NCI-H2227 (cell line): ENCODE data around the gene VEGFD.
A peak's percentile ranks its signal among the peaks of the same experiment; 100 is the strongest.
"Not testable (repeated sequence)": the region's sequence is repeated elsewhere in the genome, so short reads cannot be mapped to it uniquely, and the experiment has no call there.

Experiments
- DNase-seq: peaks from one replicate; lab custom pipeline; 2025; ENCODE audit not compliant: unreplicated experiment; lab: John Stamatoyannopoulos, UW

VEGFD gene

DNA sequence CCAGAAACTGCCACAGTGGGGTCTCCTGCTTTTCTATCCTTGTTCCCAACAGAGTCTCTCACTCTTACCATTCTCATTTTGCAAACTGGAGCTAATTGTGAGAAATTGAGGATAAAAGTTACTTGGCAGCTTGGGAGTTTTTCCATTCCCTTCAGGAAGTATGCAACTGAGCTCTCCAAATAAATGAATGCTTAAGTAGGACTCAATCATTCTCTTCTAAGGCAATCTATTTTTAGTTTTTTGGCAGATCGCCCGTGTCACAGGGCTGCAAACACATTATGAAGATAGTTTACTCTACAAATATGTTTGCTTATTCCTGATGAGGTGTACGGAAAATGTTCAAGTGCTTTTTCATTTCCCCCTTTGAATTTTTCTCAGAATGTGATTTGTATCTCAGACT, 74.1 kb downstream of the VEGFD start:
- peak; percentile 5 for DNase-seq

- DNase-seq, result not testable (repeated sequence)
Observed at GRCh38 chrX:15305899-15306298, 78.3 kb downstream of the VEGFD start.

DNA sequence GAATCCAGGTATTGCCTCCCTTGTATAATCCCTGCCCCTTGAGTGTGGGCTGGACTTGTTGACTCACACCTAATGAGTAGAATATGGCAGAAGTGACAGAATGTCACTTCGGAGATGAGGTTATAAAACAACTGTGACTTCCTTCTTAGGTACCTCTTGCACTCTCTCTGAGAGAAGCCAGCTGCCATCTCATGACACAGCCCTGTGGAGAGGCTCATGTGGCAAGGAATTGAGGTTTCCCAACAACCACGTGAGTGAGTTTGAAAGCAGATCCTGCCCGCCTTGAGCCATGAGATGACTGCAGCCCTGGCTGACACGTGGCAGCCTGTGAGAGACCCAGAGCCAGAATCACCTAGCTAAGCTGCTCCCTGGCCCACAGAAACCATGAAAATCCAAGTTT, 82.3 kb downstream of the VEGFD start:
- no peak for DNase-seq

GRCh38 chrX:15299941-15300851, 84.0 kb downstream of the VEGFD start:
- DNase-seq, result peak; percentile 39

DNA sequence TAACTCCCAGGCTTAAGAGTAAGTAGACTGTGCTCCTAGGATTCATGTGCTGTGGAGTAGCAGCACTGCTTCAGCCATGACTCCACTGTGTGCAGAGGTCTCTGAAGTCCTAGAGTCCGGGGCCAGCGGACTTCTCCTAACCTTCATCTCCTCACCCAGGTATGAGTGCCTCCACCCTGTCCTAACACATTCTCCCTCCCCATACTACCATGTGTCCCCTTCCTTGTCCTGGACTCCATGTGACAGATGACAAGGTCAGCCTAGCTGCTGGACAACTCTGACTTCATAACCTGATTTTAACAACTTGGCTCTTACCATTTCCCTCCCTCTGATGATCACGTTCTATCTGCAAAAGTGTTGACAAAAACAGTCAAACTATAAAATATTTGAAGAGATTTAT, 85.4 kb downstream of the VEGFD start:
- no peak for DNase-seq

DNA sequence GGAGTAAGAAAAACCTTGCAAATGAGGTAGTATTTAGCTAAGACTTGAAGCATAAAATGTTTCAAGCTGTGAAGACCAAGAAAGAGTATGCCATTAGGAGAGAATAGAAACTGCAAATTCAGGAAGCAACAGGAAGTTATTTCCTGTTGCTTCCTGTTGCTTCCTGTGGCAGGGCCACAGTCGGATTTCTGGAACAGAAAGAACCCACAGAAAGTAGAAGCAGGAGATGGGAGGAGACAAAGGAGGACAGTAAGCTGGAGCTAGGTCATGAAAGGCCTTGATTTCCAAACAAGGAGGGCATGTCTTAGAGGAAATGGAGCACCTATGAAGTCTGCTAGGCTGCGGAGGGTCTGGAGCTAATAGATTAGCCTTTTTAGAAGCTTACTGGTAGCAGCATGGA, 86.0 kb downstream of the VEGFD start:
- no peak for DNase-seq
